HepG2 (cell line): ENCODE results near the gene RASSF4. TPM values are rescaled to one million over a fixed set of nuclear protein-coding genes. Genes with fewer than 3 reads are reported as not detected.

Experiments
- ESRRA ChIP-seq: sonication (generic); formaldehyde crosslinking; IDR thresholded peaks from 2 replicates; pipeline ENCODE4 v1.5.1; 2020; ENCODE audit warnings: mild to moderate bottlenecking, low read depth, missing genetic modification reagents
- FOSL1 ChIP-seq: sonication (generic); formaldehyde crosslinking; IDR thresholded peaks from 2 replicates; pipeline ENCODE4 v1.9.0; 2021; ENCODE audit warnings: missing genetic modification reagents, borderline replicate concordance
- FOXP1 ChIP-seq, 2 experiments: fragments of 450-650 bp in 1 of 2; IDR thresholded peaks; 2 replicates each; pipeline ENCODE4 v1.6.1; 2017 to 2018; ENCODE audit warnings: antibody characterized with exemption in 1 of 2
- GATA4 ChIP-seq: sonication (generic); IDR thresholded peaks from 2 replicates; pipeline ENCODE4 v1.6.1; 2016; ENCODE audit warnings: antibody characterized with exemption, low read depth, borderline replicate concordance
- HNF1A ChIP-seq, 2 experiments: sonication (generic) in 1 of 2; formaldehyde crosslinking in 1 of 2; IDR thresholded peaks; 2 replicates each; pipeline versions ENCODE4 v1.4.0 to v1.6.1; 2016 to 2020; ENCODE audit warnings: borderline replicate concordance in 1 of 2, low read depth in 1 of 2, mild to moderate bottlenecking in 1 of 2, missing genetic modification reagents in 1 of 2
- IRF2 ChIP-seq: IDR thresholded peaks from 2 replicates; pipeline ENCODE4 v1.6.1; 2018; ENCODE audit warnings: missing genetic modification reagents, missing compliant biosample characterization
- NR2F6 ChIP-seq, 2 experiments: IDR thresholded peaks; 2 replicates each; pipeline ENCODE4 v1.6.1; 2016; ENCODE audit warnings: antibody characterized with exemption in 1 of 2, mild to moderate bottlenecking in 1 of 2
- PAXIP1 ChIP-seq: sonication (generic); formaldehyde crosslinking; conservative IDR thresholded peaks from 2 replicates; pipeline ENCODE4 v1.4.0; 2020; ENCODE audit warnings: mild to moderate bottlenecking, missing genetic modification reagents, moderate library complexity
- ZBTB20 ChIP-seq: sonication (generic); formaldehyde crosslinking; IDR thresholded peaks from 2 replicates; pipeline ENCODE4 v1.8.1; 2023; ENCODE audit warnings: missing genetic modification reagents, low read depth, mild to moderate bottlenecking, borderline replicate concordance
- ZFP37 ChIP-seq: sonication (generic); formaldehyde crosslinking; IDR thresholded peaks from 2 replicates; pipeline ENCODE4 v1.4.0; 2020; ENCODE audit warnings: missing genetic modification reagents, borderline replicate concordance
- ZFP41 ChIP-seq: sonication (generic); formaldehyde crosslinking; IDR thresholded peaks from 2 replicates; pipeline ENCODE4 v1.4.0; 2020; ENCODE audit warnings: mild to moderate bottlenecking, missing genetic modification reagents, borderline replicate concordance
- ZKSCAN1 ChIP-seq: fragments of 150-350 bp; IDR thresholded peaks from 2 replicates; pipeline ENCODE4 v1.6.1; 2014; ENCODE audit warnings: low read length
- ZNF432 ChIP-seq: sonication (generic); formaldehyde crosslinking; IDR thresholded peaks from 2 replicates; pipeline ENCODE4 v1.5.0; 2020; ENCODE audit warnings: missing genetic modification reagents, mild to moderate bottlenecking, borderline replicate concordance
- ZNF766 ChIP-seq: sonication (generic); formaldehyde crosslinking; IDR thresholded peaks from 2 replicates; pipeline ENCODE4 v1.5.0; 2020; ENCODE audit warnings: missing genetic modification reagents, borderline replicate concordance
- ZNF768 ChIP-seq: sonication (generic); formaldehyde crosslinking; IDR thresholded peaks from 2 replicates; pipeline ENCODE4 v1.4.0; 2020; ENCODE audit warnings: missing genetic modification reagents
- ZNF772 ChIP-seq: sonication (generic); formaldehyde crosslinking; IDR thresholded peaks from 2 replicates; pipeline ENCODE4 v1.5.0; 2020; ENCODE audit warnings: mild to moderate bottlenecking, missing genetic modification reagents
- ZNF781 ChIP-seq: sonication (generic); formaldehyde crosslinking; IDR thresholded peaks from 2 replicates; pipeline ENCODE4 v1.5.1; 2020; ENCODE audit warnings: borderline replicate concordance, mild to moderate bottlenecking, missing genetic modification reagents; ENCODE audit errors: not compliant biosample characterization
- ZXDC ChIP-seq: sonication (generic); formaldehyde crosslinking; IDR thresholded peaks from 2 replicates; pipeline ENCODE4 v1.5.0; 2020; ENCODE audit warnings: mild to moderate bottlenecking, missing genetic modification reagents
- polyA plus RNA-seq, 8 experiments: library from polyadenylated mRNA; depleted of rRNA in 3 of 8; stranded (reverse) in 7 of 8; unstranded in 1 of 8; fragments of >200 nt; fragmentation: Illumina TruSeq in 4 of 8; extraction: Trizol in 4 of 8; gene quantifications; 2 replicates each; pipeline versions ENCODE4 v1.2.1 to v1.2.3, GENCODE V29; 2011 to 2016; ENCODE audit warnings: low read depth in 4 of 8, missing spikeins in 1 of 8, mixed read lengths in 1 of 8; ENCODE audit not compliant: insufficient read depth in 1 of 8
- total RNA-seq, 5 experiments: library from RNA; depleted of rRNA; stranded (reverse); fragments of >200 nt; fragmentation: Illumina TruSeq; extraction: Trizol; gene quantifications; 2 replicates each; pipeline ENCODE4 v1.2.3, GENCODE V29; 2016; ENCODE audit warnings: low read depth in 1 of 5

Gene RASSF4
- total and polyA plus RNA-seq, 2 of the 13 experiments (the other 11 are each of a cell fraction or from before 2014, with no cell fraction given), result 34.0 to 51.7 TPM

GRCh38 chr10:44952779-44953231 lies 6.8 kb upstream of the RASSF4 start (continued):
- no peak for TF ChIP-seq HNF1A (IDR thresholded peaks at IDR 0.05; ENCODE audit: low read depth)
- peak; percentile 80; the same call in 1 of the 2 replicates for TF ChIP-seq HNF1A (CRISPR knock-in tag; IDR thresholded peaks at IDR 0.05; ENCODE audit: borderline replicate concordance)
- TF ChIP-seq ZKSCAN1, result no peak
- TF ChIP-seq ZBTB20 (CRISPR knock-in tag), result no peak
- TF ChIP-seq ZXDC (CRISPR knock-in tag), result 0 out of 2 replicates have a peak, but pooled peaks have one; percentile 33
- no peak; the same call in 1 of the 2 replicates for TF ChIP-seq PAXIP1 (CRISPR knock-in tag)
- no peak for TF ChIP-seq ZNF768
- TF ChIP-seq GATA4, result no peak
- 0 out of 2 replicates have a peak, but pooled peaks have one; percentile 18 for TF ChIP-seq IRF2 (CRISPR knock-in tag)
- TF ChIP-seq NR2F6 (IDR thresholded peaks at IDR 0.05), result peak; percentile 89
- peak; percentile 94 for TF ChIP-seq NR2F6 (CRISPR knock-in tag; IDR thresholded peaks at IDR 0.05)
- no peak for TF ChIP-seq ZNF766 (CRISPR knock-in tag)
- no peak for TF ChIP-seq ZNF772 (CRISPR knock-in tag)
- no peak for TF ChIP-seq ESRRA (CRISPR knock-in tag)
- no peak for TF ChIP-seq ZFP41
- no peak for TF ChIP-seq ZNF781 (CRISPR knock-in tag)
- TF ChIP-seq FOXP1 (IDR thresholded peaks at IDR 0.05), result no peak
- TF ChIP-seq FOXP1 (CRISPR knock-in tag; IDR thresholded peaks at IDR 0.05), result 0 out of 2 replicates have a peak, but pooled peaks have one; percentile 26
- TF ChIP-seq ZFP37, result no peak
- TF ChIP-seq FOSL1, result no peak
- TF ChIP-seq ZNF432 (CRISPR knock-in tag), result no peak
